ENCODE measurements around the gene CLCA2.

GRCh38 chr1:86477256-86477655 is 53.3 kb downstream of the CLCA2 start:
- no peak for TF ChIP-seq CTCF (conservative IDR thresholded peaks at IDR 0.05)
- no peak for TF ChIP-seq EZH2 (IDR thresholded peaks at IDR 0.05; ENCODE audit: low read depth)

Measured in PC-9 (cell line).